Mesothelial cell of epicardium (in vitro differentiated cells): ENCODE measurements around the gene HMCN1. TPM values are rescaled to one million over a fixed set of nuclear protein-coding genes. Genes with fewer than 3 reads are reported as not detected.

Experiments used
- DNase-seq, 2 experiments: peaks; one replicate each; pipeline ENCODE4 v3.0.0; 2021; ENCODE audit warnings: low spot score in 2 of 2; ENCODE audit not compliant: unreplicated experiment in 2 of 2
- H3K27ac Mint-ChIP-seq: 2 replicates; pipeline ENCODE4 v1.8.0; 2021; ENCODE audit warnings: mixed read lengths
- H3K27me3 Mint-ChIP-seq: 2 replicates; pipeline ENCODE4 v1.8.0; 2021; ENCODE audit warnings: low read depth, mixed read lengths
- H3K36me3 Mint-ChIP-seq: 2 replicates; pipeline ENCODE4 v1.8.0; 2021; ENCODE audit warnings: mixed read lengths
- H3K4me1 Mint-ChIP-seq: 2 replicates; pipeline ENCODE4 v1.8.0; 2021; ENCODE audit warnings: mixed read lengths
- H3K4me3 Mint-ChIP-seq: 2 replicates; pipeline ENCODE4 v1.8.0; 2021; ENCODE audit warnings: mild to moderate bottlenecking, moderate library complexity, mixed read lengths
- H3K9me3 Mint-ChIP-seq: 2 replicates; pipeline ENCODE4 v1.8.0; 2021; ENCODE audit warnings: mixed read lengths
- CTCF ChIP-seq: fragments of 200-600 bp; sonication (generic); IDR thresholded peaks from one replicate; pipeline ENCODE4 v1.5.0; 2021; ENCODE audit warnings: antibody characterized with exemption; ENCODE audit not compliant: unreplicated experiment
- total RNA-seq: library from RNA; stranded (reverse); gene quantifications from 3 replicates; pipeline ENCODE4 v1.2.1, GENCODE V29; 2021

Gene HMCN1
- total RNA-seq, 1 donor from 2014 or later: 48.8 TPM

GRCh38 chr1:186082235-186082937, 348.2 kb downstream of the HMCN1 start:
- Mint-ChIP-seq H3K9me3 (no peaks in the 10 kb centered on the region), H3K27ac (peak overlapping the region; percentile 53), H3K4me1 (peaks cover 3% of the 10 kb centered on the region), H3K4me3 (no peak overlapping the region), H3K36me3 (peaks cover 16% of the 10 kb centered on the region), H3K27me3 (no peaks in the 10 kb centered on the region)
- TF ChIP-seq CTCF: no peak
- DNase-seq: peak in 1 of 2 experiments; percentile 38

- Mint-ChIP-seq H3K36me3 (peaks cover 21% of the 10 kb centered on the region), H3K27me3 (no peaks in the 10 kb centered on the region), H3K27ac (no peak overlapping the region), H3K4me1 (peaks cover 3% of the 10 kb centered on the region), H3K4me3 (no peak overlapping the region), H3K9me3 (no peaks in the 10 kb centered on the region)
- no peak for DNase-seq
- no peak for TF ChIP-seq CTCF
Measured at GRCh38 chr1:186086583-186086982, 352.4 kb downstream of the HMCN1 start.

GRCh38 chr1:186089940-186090339, 355.7 kb downstream of the HMCN1 start:
- peaks cover 8% of the 10 kb centered on the region for H3K4me1 Mint-ChIP-seq
- H3K36me3 Mint-ChIP-seq: peaks cover 21% of the 10 kb centered on the region
- DNase-seq: no peak
- no peaks in the 10 kb centered on the region for H3K27me3 Mint-ChIP-seq
- H3K27ac Mint-ChIP-seq: no peak overlapping the region
- TF ChIP-seq CTCF: no peak
- H3K4me3 Mint-ChIP-seq: no peak overlapping the region
- no peaks in the 10 kb centered on the region for H3K9me3 Mint-ChIP-seq

- Mint-ChIP-seq H3K9me3 (no peaks in the 10 kb centered on the region), H3K27ac (no peak overlapping the region), H3K4me1 (peaks cover 8% of the 10 kb centered on the region), H3K4me3 (no peak overlapping the region), H3K36me3 (peaks cover 17% of the 10 kb centered on the region), H3K27me3 (no peaks in the 10 kb centered on the region)
- no peak for DNase-seq
- TF ChIP-seq CTCF: no peak
Measured at GRCh38 chr1:186091222-186091720, 357.1 kb downstream of the HMCN1 start.

GRCh38 chr1:186093437-186093836, 359.2 kb downstream of the HMCN1 start:
- H3K4me1 Mint-ChIP-seq: peaks cover 8% of the 10 kb centered on the region
- H3K36me3 Mint-ChIP-seq: peaks cover 24% of the 10 kb centered on the region
- no peak for TF ChIP-seq CTCF
- no peaks in the 10 kb centered on the region for H3K9me3 Mint-ChIP-seq
- peak overlapping the region; percentile 22 for H3K27ac Mint-ChIP-seq
- DNase-seq: no peak
- H3K27me3 Mint-ChIP-seq: no peaks in the 10 kb centered on the region
- H3K4me3 Mint-ChIP-seq: no peak overlapping the region
